ENCODE data around the gene PPP1R9A.

- TF ChIP-seq GATA2 (IDR thresholded peaks at IDR 0.05; ENCODE audit: low read depth, low read length) = no peak
- no peak for TF ChIP-seq GATA3 (IDR thresholded peaks at IDR 0.05; ENCODE audit: low read depth, low read length)
These were observed 95.4 kb downstream of the PPP1R9A start for GRCh38 chr7:95002775-95003174.

Measured in SH-SY5Y (cell line).